Ramos (cell line): Measurements from ENCODE around the gene SPECC1L.
"Not testable (repeated sequence)": the region's sequence is repeated elsewhere in the genome, so short reads cannot be mapped to it uniquely, and the experiment has no call there.

Source experiments
- in situ Hi-C: fragments of 300-500 bp; cut with MboI; formaldehyde crosslinking; loops from one replicate; pipeline ENCODE4 v1.14.3; 2022; ENCODE audit warnings: low sequenced_read_pairs; ENCODE audit not compliant: unreplicated experiment

SPECC1L gene

GRCh38 chr22:24270556-24271385 is at the start of gene SPECC1L:
SPECC1L (plus strand) TSS chr22:24270831; CDS start chr22:24302232, 31,401 bp downstream.
- in situ Hi-C loops, result no loop called here

GRCh38 chr22:24224468-24224867 is 46.2 kb upstream of the SPECC1L start:
- in situ Hi-C loops, result no loop called here

GRCh38 chr22:24225044-24225601 is 45.5 kb upstream of the SPECC1L start:
- in situ Hi-C loops, result no loop called here

GRCh38 chr22:24225951-24226350 is 44.7 kb upstream of the SPECC1L start:
- in situ Hi-C loops, result no loop called here

GRCh38 chr22:24230911-24231656 is 39.5 kb upstream of the SPECC1L start:
- in situ Hi-C loops, result no loop called here

- in situ Hi-C loops, result no loop called here
Measured at GRCh38 chr22:24231706-24232105, 38.9 kb upstream of the SPECC1L start.

GRCh38 chr22:24232124-24232523 is 38.5 kb upstream of the SPECC1L start:
- in situ Hi-C loops, result no loop called here

- in situ Hi-C loops, result no loop called here
Measured at GRCh38 chr22:24232725-24233124, 37.9 kb upstream of the SPECC1L start.

GRCh38 chr22:24233235-24233634 is 37.4 kb upstream of the SPECC1L start:
- in situ Hi-C loops, result no loop called here

- in situ Hi-C loops, result no loop called here
Measured at GRCh38 chr22:24233816-24234215, 36.8 kb upstream of the SPECC1L start.

GRCh38 chr22:24235315-24235714 is 35.3 kb upstream of the SPECC1L start:
- in situ Hi-C loops, result no loop called here

- in situ Hi-C loops, result no loop called here
Measured at GRCh38 chr22:24236656-24237055, 34.0 kb upstream of the SPECC1L start.

GRCh38 chr22:24238101-24238694 is 32.4 kb upstream of the SPECC1L start:
- in situ Hi-C loops, result not testable (repeated sequence)

GRCh38 chr22:24240381-24240780 is 30.2 kb upstream of the SPECC1L start:
- in situ Hi-C loops, result no loop called here

- in situ Hi-C loops, result not testable (repeated sequence)
Measured at GRCh38 chr22:24240985-24241692, 29.5 kb upstream of the SPECC1L start.

- in situ Hi-C loops, result not testable (repeated sequence)
Measured at GRCh38 chr22:24243417-24243816, 27.2 kb upstream of the SPECC1L start.

- in situ Hi-C loops, result no loop called here
Measured at GRCh38 chr22:24244144-24244787, 26.4 kb upstream of the SPECC1L start.

GRCh38 chr22:24245030-24245431 is 25.6 kb upstream of the SPECC1L start, which contains the start of gene GGT5:
GGT5 (minus strand) TSS chr22:24245082; CDS start chr22:24244725, 357 bp downstream.
- in situ Hi-C loops, result not testable (repeated sequence)
